Gastrocnemius medialis (tissue), 4 donors: ENCODE measurements around the gene ZNF487. TPM values are rescaled to one million over a fixed set of nuclear protein-coding genes. Genes with fewer than 3 reads are reported as not detected.

Experiments
- ATAC-seq, 2 donors: fragments of 150-250 bp; one replicate each; pipeline ENCODE4 v1.9.1; 2016
- DNase-seq, 2 donors: peaks; one replicate each; pipeline ENCODE4 v3.0.0-alpha.2; 2019
- H3K27ac ChIP-seq, 4 donors: fragments of 200-600 bp; sonication (generic); 1 replicate in 1 of 4; 2 replicates in 3 of 4; pipeline ENCODE4 v1.5.1; 2016 to 2018; ENCODE audit warnings: mild to moderate bottlenecking in 2 of 4, moderate library complexity in 1 of 4
- H3K27me3 ChIP-seq, 3 donors: fragments of 200-600 bp; sonication (generic) in 2 of 3; 1 replicate in 1 of 3; 2 replicates in 2 of 3; pipeline versions ENCODE4 v1.5.1 to v1.6.0; 2016 to 2019; ENCODE audit warnings: mild to moderate bottlenecking in 1 of 3, moderate library complexity in 1 of 3
- H3K36me3 ChIP-seq, 2 donors: fragments of 200-600 bp; sonication (generic) in 1 of 2; one replicate each; pipeline ENCODE4 v1.5.1; 2017 to 2018
- H3K4me1 ChIP-seq, 2 donors: fragments of 200-600 bp; sonication (generic) in 1 of 2; one replicate each; pipeline ENCODE4 v1.5.1; 2016 to 2017; ENCODE audit warnings: mild to moderate bottlenecking in 2 of 2
- H3K4me3 ChIP-seq, 4 donors: fragments of 200-600 bp; sonication (generic) in 3 of 4; 1 replicate in 1 of 4; 2 replicates in 3 of 4; pipeline ENCODE4 v1.5.1; 2016 to 2019; ENCODE audit warnings: mild to moderate bottlenecking in 2 of 4
- H3K9me3 ChIP-seq, 3 donors: fragments of 200-600 bp; sonication (generic) in 2 of 3; 1 replicate in 1 of 3; 2 replicates in 2 of 3; pipeline ENCODE4 v1.5.1; 2016 to 2019
- POLR2A ChIP-seq, 2 donors: fragments of 450-650 bp; IDR thresholded peaks; one replicate each; pipeline ENCODE4 v1.6.1; 2017; ENCODE audit warnings: antibody characterized with exemption in 2 of 2, mild to moderate bottlenecking in 2 of 2, moderate library complexity in 2 of 2
- in situ Hi-C, 4 donors: fragments of 200-750 bp; cut with MboI; loops; one replicate each; pipeline versions ENCODE4 v1.15.0 to v1.8.0; 2017; ENCODE audit warnings: low sequenced_read_pairs in 4 of 4
- intact Hi-C: fragments of 100-400 bp; cut with DNase I; formaldehyde crosslinking; loops from one replicate; pipeline ENCODE4 v1.15.1; 2023; ENCODE audit warnings: low total_unique reads
- total RNA-seq, 4 donors: library from RNA; depleted of rRNA; stranded (reverse); fragments of >200 nt; gene quantifications; one replicate each; pipeline versions ENCODE4 v1.1.0 to v1.2.3, GENCODE V29; 2016
- TF ChIP-seq, protein P1 (sequence below), 5 experiments: fragments of 450-650 bp in 3 of 5; fragments of 200-600 bp in 2 of 5; sonication (generic) in 2 of 5; IDR thresholded peaks in 4 of 5; conservative IDR thresholded peaks in 1 of 5; 1 replicate in 4 of 5; 2 replicates in 1 of 5; pipeline ENCODE4 v1.5.1; 2016 to 2019; ENCODE audit warnings: antibody characterized with exemption in 5 of 5, mild to moderate bottlenecking in 3 of 5, moderate library complexity in 3 of 5

Gene ZNF487
- total RNA-seq, 4 donors from 2014 or later, result 0.80 to 2.4 (median 1.7) TPM

- in situ Hi-C loops, result loop anchor here in 1 of 4 donors (5.0 kb wide), 1 partner anchor 53 kb away; no protein-coding TSS in a partner anchor
Observed at GRCh38 chr10:43398939-43399319, 38.0 kb upstream of the ZNF487 start.

GRCh38 chr10:43399320-43400310 lies 37.3 kb upstream of the ZNF487 start:
- Histone ChIP-seq H3K36me3 (peaks cover 0 to 3% of the 10 kb centered on the region in 2 donors), H3K9me3 (no peaks in the 10 kb centered on the region), H3K4me3 (no peak overlapping the region), H3K27me3 (no peaks in the 10 kb centered on the region), H3K4me1 (peaks cover 53 to 81% of the 10 kb centered on the region in 2 donors), H3K27ac (peak overlapping the region in 2 of 4 donors; percentile 5 to 100)
- in situ Hi-C loops (loop anchor here in 2 of 4 donors (5.0 to 25.0 kb wide), 2 partner anchors 53 to 1588 kb away; partner anchors contain the start of gene DEPP1 (in 2 of the 2)), intact Hi-C loops (no loop called here)
- ATAC-seq (no peak), DNase-seq (peak in 1 of 2 donors; percentile 2)
- TF ChIP-seq, protein P1, sequence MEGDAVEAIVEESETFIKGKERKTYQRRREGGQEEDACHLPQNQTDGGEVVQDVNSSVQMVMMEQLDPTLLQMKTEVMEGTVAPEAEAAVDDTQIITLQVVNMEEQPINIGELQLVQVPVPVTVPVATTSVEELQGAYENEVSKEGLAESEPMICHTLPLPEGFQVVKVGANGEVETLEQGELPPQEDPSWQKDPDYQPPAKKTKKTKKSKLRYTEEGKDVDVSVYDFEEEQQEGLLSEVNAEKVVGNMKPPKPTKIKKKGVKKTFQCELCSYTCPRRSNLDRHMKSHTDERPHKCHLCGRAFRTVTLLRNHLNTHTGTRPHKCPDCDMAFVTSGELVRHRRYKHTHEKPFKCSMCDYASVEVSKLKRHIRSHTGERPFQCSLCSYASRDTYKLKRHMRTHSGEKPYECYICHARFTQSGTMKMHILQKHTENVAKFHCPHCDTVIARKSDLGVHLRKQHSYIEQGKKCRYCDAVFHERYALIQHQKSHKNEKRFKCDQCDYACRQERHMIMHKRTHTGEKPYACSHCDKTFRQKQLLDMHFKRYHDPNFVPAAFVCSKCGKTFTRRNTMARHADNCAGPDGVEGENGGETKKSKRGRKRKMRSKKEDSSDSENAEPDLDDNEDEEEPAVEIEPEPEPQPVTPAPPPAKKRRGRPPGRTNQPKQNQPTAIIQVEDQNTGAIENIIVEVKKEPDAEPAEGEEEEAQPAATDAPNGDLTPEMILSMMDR (IDR thresholded peaks at IDR 0.05 in 4 of 5, conservative IDR thresholded peaks at IDR 0.05 in 1 of 5), result no peak
- no peak for TF ChIP-seq POLR2A (IDR thresholded peaks at IDR 0.05)

More at GRCh38 chr10:43398939-43399319, 38.0 kb upstream of the ZNF487 start:
- Histone ChIP-seq H3K4me3 (no peak overlapping the region), H3K27ac (peak overlapping the region in 3 of 4 donors; percentile 5 to 100 (median 96)), H3K36me3 (peaks cover 0 to 10% of the 10 kb centered on the region in 2 donors), H3K27me3 (no peaks in the 10 kb centered on the region), H3K9me3 (no peaks in the 10 kb centered on the region), H3K4me1 (peaks cover 50 to 74% of the 10 kb centered on the region in 2 donors)
- DNase-seq (no peak), ATAC-seq (no peak)
- TF ChIP-seq POLR2A (IDR thresholded peaks at IDR 0.05), result no peak
- intact Hi-C loops, result no loop called here

- peak overlapping the region in 1 of 4 donors; percentile 7 for H3K27ac ChIP-seq
- intact Hi-C loops, result no loop called here
- no peaks in the 10 kb centered on the region for H3K27me3 ChIP-seq
- H3K4me1 ChIP-seq, result peaks cover 59 to 87% of the 10 kb centered on the region in 2 donors
- no peaks in the 10 kb centered on the region for H3K36me3 ChIP-seq
- no peak for DNase-seq
- TF ChIP-seq, protein P1 (IDR thresholded peaks at IDR 0.05 in 4 of 5, conservative IDR thresholded peaks at IDR 0.05 in 1 of 5), result no peak
- TF ChIP-seq POLR2A (IDR thresholded peaks at IDR 0.05), result no peak
- H3K4me3 ChIP-seq, result no peak overlapping the region
- no peak for ATAC-seq
- no peaks in the 10 kb centered on the region for H3K9me3 ChIP-seq
- in situ Hi-C loops, result loop anchor here in 2 of 4 donors (25.0 kb wide), 1 partner anchor 1586 kb away; the partner anchor contains the start of gene DEPP1 (in 2 of the 2)
Observed at GRCh38 chr10:43401627-43402026, 35.3 kb upstream of the ZNF487 start.

DNA sequence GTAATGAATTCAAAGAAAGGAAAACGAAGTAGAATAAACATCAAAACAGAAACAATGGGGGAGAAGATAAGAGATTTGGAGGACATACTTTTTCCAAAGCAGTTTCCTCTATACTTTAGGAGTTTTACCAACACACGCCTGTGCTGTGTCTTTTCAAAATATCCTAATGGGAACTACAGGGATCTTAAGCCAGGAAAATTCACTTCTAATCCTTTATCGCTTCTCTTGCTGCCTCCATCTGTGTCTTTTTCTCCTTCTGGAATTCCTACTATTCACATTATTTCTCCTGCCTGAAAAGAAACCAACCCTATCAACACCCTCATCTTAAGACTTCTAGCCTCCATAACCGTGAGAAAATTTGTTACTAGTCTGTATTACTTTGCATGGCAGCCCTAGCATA lies 34.7 kb upstream of the ZNF487 start:
- H3K9me3 ChIP-seq, result no peaks in the 10 kb centered on the region
- no peaks in the 10 kb centered on the region for H3K36me3 ChIP-seq
- H3K4me3 ChIP-seq, result no peak overlapping the region
- intact Hi-C loops (no loop called here), in situ Hi-C loops (loop anchor here in 2 of 4 donors (25.0 kb wide), 1 partner anchor 1585 kb away; the partner anchor contains the start of gene DEPP1 (in 2 of the 2))
- DNase-seq (no peak), ATAC-seq (no peak)
- H3K4me1 ChIP-seq, result peaks cover 62 to 87% of the 10 kb centered on the region in 2 donors
- peak overlapping the region in 1 of 4 donors; percentile 2 for H3K27ac ChIP-seq
- TF ChIP-seq, protein P1 (IDR thresholded peaks at IDR 0.05 in 4 of 5, conservative IDR thresholded peaks at IDR 0.05 in 1 of 5), result no peak
- TF ChIP-seq POLR2A (IDR thresholded peaks at IDR 0.05), result no peak
- no peaks in the 10 kb centered on the region for H3K27me3 ChIP-seq
